HFF-Myc (cell line): Measurements from ENCODE around the gene KEL.

ENCODE experiments used
- DNase-seq: peaks from one replicate; pipeline ENCODE4 v3.0.0-alpha.2; 2011; ENCODE audit warnings: low read depth; ENCODE audit errors: extremely low read depth
- H3K4me3 ChIP-seq: replicated peaks from 2 replicates; pipeline ENCODE4 v1.5.1; 2011; ENCODE audit warnings: low read depth, mild to moderate bottlenecking, control low read depth, low read length
- TF ChIP-seq, protein P1 (sequence below): IDR thresholded peaks from 2 replicates; pipeline ENCODE4 v1.5.1; 2012; ENCODE audit warnings: mild to moderate bottlenecking, low read depth, low read length, control low read depth; ENCODE audit errors: missing control alignments

Gene KEL

DNA sequence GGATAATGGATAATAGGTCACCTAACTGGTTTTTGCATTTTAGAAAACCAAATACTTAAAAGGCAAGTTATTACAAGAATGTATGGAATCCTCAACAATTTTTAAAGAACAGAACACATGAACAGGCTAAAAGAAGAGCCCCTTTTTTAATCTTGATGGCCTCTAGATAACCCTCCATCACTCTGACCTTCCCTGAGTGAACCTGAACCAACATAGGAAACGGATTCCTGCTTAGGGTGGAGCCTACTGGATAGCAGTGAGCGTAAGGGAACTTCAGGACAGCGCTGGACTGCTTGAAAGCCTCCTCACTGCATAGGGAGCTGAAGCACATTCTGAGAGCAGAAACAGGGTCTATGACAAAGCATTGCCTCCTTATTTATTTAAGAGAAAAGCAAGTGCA, 49.1 kb downstream of the KEL start:
- DNase-seq, result no peak
- no peak overlapping the region for H3K4me3 ChIP-seq
- TF ChIP-seq, protein P1, sequence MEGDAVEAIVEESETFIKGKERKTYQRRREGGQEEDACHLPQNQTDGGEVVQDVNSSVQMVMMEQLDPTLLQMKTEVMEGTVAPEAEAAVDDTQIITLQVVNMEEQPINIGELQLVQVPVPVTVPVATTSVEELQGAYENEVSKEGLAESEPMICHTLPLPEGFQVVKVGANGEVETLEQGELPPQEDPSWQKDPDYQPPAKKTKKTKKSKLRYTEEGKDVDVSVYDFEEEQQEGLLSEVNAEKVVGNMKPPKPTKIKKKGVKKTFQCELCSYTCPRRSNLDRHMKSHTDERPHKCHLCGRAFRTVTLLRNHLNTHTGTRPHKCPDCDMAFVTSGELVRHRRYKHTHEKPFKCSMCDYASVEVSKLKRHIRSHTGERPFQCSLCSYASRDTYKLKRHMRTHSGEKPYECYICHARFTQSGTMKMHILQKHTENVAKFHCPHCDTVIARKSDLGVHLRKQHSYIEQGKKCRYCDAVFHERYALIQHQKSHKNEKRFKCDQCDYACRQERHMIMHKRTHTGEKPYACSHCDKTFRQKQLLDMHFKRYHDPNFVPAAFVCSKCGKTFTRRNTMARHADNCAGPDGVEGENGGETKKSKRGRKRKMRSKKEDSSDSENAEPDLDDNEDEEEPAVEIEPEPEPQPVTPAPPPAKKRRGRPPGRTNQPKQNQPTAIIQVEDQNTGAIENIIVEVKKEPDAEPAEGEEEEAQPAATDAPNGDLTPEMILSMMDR, result no peak

DNA sequence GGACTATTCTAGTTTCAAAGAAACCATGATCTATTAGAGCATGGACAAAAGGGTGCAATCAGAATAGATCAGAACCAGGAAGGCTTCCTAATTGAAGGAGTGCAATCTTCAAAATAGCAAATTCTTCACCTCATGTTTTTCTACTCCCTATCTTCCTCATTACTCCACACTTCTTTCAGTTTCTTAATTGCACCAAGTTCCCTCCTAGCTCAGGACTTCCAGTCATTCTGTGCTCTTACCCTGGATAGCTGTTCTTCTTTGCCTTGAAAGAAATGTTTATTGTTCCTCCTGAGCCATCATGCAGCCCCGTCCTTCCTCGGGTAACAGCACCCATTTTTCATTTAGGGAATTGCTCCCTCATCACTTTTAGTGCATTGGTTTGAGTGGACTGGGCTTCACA, 51.7 kb downstream of the KEL start:
- TF ChIP-seq, protein P1, result no peak
- no peak for DNase-seq
- H3K4me3 ChIP-seq, result no peak overlapping the region

GRCh38 chr7:142910031-142910433, 52.1 kb downstream of the KEL start:
- TF ChIP-seq, protein P1, result no peak
- no peak overlapping the region for H3K4me3 ChIP-seq
- no peak for DNase-seq

DNA sequence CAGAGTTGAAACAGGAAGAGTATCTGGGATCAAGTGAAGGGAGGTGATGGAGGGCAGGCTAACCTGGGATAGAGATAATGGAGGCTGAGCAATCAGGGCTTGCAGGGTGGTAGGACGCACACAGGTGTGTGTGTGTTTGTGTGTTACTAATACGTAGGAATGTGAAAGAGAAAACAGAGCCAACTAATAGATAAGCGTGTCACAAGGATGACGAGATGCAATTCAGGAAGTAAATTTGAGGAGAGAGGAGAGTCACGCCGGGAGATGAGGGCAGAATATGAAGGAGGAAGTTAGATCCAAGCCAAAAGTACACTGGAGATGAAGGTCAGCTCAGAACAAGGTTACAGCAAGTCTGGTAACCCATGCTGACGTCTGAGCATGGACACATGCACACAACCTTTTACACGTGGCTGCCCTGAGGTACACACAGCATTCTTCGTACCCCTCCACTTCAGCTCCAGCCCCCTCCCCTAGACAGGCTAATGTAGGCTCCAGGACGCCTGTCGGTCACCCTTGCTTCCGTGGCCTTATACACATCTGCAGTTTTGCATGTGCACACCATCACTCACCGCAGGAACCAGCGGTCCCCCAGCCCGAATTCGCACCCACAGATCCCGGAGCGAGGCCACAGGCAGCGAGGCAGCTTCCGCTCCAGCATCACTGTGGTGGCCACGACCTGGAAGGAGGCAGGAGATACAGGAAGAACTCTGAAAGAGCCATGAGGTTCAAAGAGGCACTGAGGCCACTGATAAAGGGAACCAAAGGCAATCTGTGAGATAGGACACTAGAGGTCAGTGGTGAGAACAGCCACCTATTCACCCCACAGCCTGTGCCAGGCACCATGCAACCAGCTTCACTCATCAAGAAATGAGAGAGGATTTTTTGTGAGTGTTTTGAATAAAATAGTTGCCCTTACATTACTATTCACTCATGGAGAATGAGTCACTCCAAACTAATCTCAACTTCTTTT, 53.0 kb downstream of the KEL start:
- DNase-seq, result no peak
- TF ChIP-seq, protein P1, result peak; percentile 14
- H3K4me3 ChIP-seq, result no peak overlapping the region

GRCh38 chr7:142908290-142908689, 53.9 kb downstream of the KEL start:
- TF ChIP-seq, protein P1, result no peak
- DNase-seq, result no peak
- no peak overlapping the region for H3K4me3 ChIP-seq

GRCh38 chr7:142906643-142907042, 55.5 kb downstream of the KEL start:
- no peak overlapping the region for H3K4me3 ChIP-seq
- TF ChIP-seq, protein P1, result no peak
- no peak for DNase-seq
